Measurements from ENCODE around the gene CZIB. TPM values are rescaled to one million over a fixed set of nuclear protein-coding genes. Genes with fewer than 3 reads are reported as not detected.

CZIB gene
- total RNA-seq, 1 experiment from 2014 or later: 50.3 TPM

DNA sequence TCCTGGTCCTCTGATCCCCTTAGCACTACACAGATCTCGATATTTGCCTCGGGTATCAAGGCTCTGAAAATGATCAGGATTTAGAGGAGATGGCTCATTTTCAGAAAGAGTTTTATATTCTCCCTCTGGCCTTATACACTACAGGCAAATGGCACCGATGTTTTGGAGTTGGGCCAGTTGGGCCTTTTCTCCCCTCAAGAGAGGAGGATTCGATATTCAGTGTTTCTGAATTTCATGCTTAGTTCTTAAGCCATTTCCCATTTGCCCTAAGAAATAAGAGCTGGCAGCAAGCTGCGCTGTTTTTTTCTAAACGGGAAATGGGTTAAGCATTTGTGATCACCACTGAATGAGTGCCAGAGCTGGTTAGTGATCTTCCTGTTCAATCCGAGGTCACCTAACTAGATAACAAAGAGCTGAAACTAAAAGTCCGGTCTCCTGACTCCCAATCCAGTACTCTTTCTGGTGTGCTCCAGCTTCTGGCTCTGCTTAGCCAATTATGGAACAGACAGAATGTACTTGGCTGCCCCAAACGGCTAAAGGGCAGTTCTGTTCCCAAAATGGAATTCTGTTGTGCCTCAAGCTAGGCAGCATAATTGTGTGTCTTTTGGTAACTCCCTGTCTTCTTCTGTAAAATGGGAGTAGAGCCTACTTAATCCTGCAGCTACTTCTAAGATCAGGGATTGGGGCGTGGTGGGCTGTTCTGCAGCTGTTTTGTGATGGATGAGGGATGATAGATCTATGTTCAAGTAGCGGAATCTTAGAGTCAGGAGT is 25.0 kb downstream of the CZIB start:
- Histone ChIP-seq H3K27me3 (ENCODE audit: insufficient read depth, low read depth) (no peaks in the 10 kb centered on the region), H3F3A (ENCODE audit: insufficient read depth, low read depth) (peaks cover 7% of the 10 kb centered on the region; the same call in 1 of the 2 replicates), H3K36me3 (ENCODE audit: low read depth) (peaks cover 5% of the 10 kb centered on the region; the same call in 1 of the 2 replicates), H3K27ac (no peak overlapping the region), H3K9me3 (ENCODE audit: insufficient read depth, low read depth) (no peaks in the 10 kb centered on the region), H2AFZ (peak overlapping the region; percentile 82), H3K79me2 (ENCODE audit: low read depth) (peaks cover 25% of the 10 kb centered on the region), H3K4me3 (peak overlapping the region; percentile 74; the same call in 1 of the 2 replicates), H4K20me1 (ENCODE audit: insufficient read depth) (no peaks in the 10 kb centered on the region), H3K4me2 (peak overlapping the region; percentile 79), H3K9me2 (ENCODE audit: insufficient read depth) (no peaks in the 10 kb centered on the region), H3K4me1 (replicated peaks; ENCODE audit: insufficient read depth) (peaks cover 29% of the 10 kb centered on the region)
- DNase-seq: no peak
- CTCF ChIA-PET: interaction anchor here (1.5 kb wide), 1 partner anchor 9 kb away, joined by 6 read pairs; no protein-coding TSS in a partner anchor
- no TSS peak for BruUV-seq (replicated peaks)
- intact Hi-C loops (cut with micrococcal nuclease; ENCODE audit: unreplicated experiment): loop anchor here (1.0 to 5.0 kb wide), 2 partner anchors 25 to 793 kb away; partner anchors contain the start of genes CZIB, ORC1 and PRPF38A
- no peak for TF ChIP-seq EZH2 (IDR thresholded peaks at IDR 0.05; ENCODE audit: low read depth)
- TF ChIP-seq, protein P1, sequence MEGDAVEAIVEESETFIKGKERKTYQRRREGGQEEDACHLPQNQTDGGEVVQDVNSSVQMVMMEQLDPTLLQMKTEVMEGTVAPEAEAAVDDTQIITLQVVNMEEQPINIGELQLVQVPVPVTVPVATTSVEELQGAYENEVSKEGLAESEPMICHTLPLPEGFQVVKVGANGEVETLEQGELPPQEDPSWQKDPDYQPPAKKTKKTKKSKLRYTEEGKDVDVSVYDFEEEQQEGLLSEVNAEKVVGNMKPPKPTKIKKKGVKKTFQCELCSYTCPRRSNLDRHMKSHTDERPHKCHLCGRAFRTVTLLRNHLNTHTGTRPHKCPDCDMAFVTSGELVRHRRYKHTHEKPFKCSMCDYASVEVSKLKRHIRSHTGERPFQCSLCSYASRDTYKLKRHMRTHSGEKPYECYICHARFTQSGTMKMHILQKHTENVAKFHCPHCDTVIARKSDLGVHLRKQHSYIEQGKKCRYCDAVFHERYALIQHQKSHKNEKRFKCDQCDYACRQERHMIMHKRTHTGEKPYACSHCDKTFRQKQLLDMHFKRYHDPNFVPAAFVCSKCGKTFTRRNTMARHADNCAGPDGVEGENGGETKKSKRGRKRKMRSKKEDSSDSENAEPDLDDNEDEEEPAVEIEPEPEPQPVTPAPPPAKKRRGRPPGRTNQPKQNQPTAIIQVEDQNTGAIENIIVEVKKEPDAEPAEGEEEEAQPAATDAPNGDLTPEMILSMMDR (conservative IDR thresholded peaks at IDR 0.05): no peak
- POLR2A ChIA-PET (ENCODE audit: unreplicated experiment): interaction anchor here (0.7 kb wide), 1 partner anchor 1959 kb away, joined by 3 read pairs; no protein-coding TSS in a partner anchor

DNA sequence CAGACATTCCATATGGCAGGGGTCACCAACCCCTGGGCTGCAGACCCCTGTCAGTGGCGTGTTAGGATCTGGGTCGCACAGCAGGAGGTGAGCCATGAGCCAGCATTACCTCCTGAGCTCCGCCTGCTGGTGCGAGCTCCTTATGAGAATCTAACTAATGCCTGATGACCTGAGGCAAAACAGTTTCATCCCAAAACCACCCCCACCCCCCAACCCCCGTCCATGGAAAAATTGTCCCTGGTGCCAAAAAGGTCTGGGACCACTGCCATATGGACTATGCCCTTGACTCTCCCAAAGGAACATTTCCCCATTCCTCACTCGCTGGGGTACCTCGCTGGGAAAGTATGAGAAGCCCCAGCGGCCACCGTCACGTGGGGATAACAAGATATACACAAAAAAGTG is 30.2 kb downstream of the CZIB start:
- no peaks in the 10 kb centered on the region for H4K20me1 ChIP-seq (ENCODE audit: insufficient read depth)
- H3K27ac ChIP-seq: no peak overlapping the region
- ChIA-PET CTCF (no interaction called here), POLR2A (ENCODE audit: unreplicated experiment) (no interaction called here)
- H2AFZ ChIP-seq: no peak overlapping the region
- no peaks in the 10 kb centered on the region for H3K27me3 ChIP-seq (ENCODE audit: insufficient read depth, low read depth)
- H3K4me1 ChIP-seq (replicated peaks; ENCODE audit: insufficient read depth): peaks cover 4% of the 10 kb centered on the region
- H3F3A ChIP-seq (ENCODE audit: insufficient read depth, low read depth): no peaks in the 10 kb centered on the region
- BruUV-seq (replicated peaks): no TSS peak
- no peak overlapping the region for H3K4me2 ChIP-seq
- no peak overlapping the region for H3K4me3 ChIP-seq
- no peak for TF ChIP-seq EZH2 (IDR thresholded peaks at IDR 0.05; ENCODE audit: low read depth)
- TF ChIP-seq, protein P1 (conservative IDR thresholded peaks at IDR 0.05): no peak
- no peaks in the 10 kb centered on the region for H3K36me3 ChIP-seq (ENCODE audit: low read depth)
- DNase-seq: no peak
- no peaks in the 10 kb centered on the region for H3K9me3 ChIP-seq (ENCODE audit: insufficient read depth, low read depth)
- intact Hi-C loops (cut with micrococcal nuclease; ENCODE audit: unreplicated experiment): no loop called here
- no peaks in the 10 kb centered on the region for H3K79me2 ChIP-seq (ENCODE audit: low read depth)
- no peaks in the 10 kb centered on the region for H3K9me2 ChIP-seq (ENCODE audit: insufficient read depth)

GRCh38 chr1:53189061-53189460 is 31.4 kb downstream of the CZIB start:
- no peaks in the 10 kb centered on the region for H3K79me2 ChIP-seq (ENCODE audit: low read depth)
- no peaks in the 10 kb centered on the region for H3K27me3 ChIP-seq (ENCODE audit: insufficient read depth, low read depth)
- H3K4me1 ChIP-seq (replicated peaks; ENCODE audit: insufficient read depth): peaks cover 3% of the 10 kb centered on the region
- no peak overlapping the region for H3K27ac ChIP-seq
- no peak overlapping the region for H2AFZ ChIP-seq
- CTCF ChIA-PET: no interaction called here
- no peaks in the 10 kb centered on the region for H3F3A ChIP-seq (ENCODE audit: insufficient read depth, low read depth)
- no peaks in the 10 kb centered on the region for H3K9me2 ChIP-seq (ENCODE audit: insufficient read depth)
- no TSS peak for BruUV-seq (replicated peaks)
- no peak for DNase-seq
- TF ChIP-seq EZH2 (IDR thresholded peaks at IDR 0.05; ENCODE audit: low read depth): no peak
- TF ChIP-seq, protein P1 (conservative IDR thresholded peaks at IDR 0.05): no peak
- no peaks in the 10 kb centered on the region for H4K20me1 ChIP-seq (ENCODE audit: insufficient read depth)
- intact Hi-C loops (cut with micrococcal nuclease; ENCODE audit: unreplicated experiment): loop anchor here (10.0 kb wide), 1 partner anchor 344 kb away; the partner anchor contains the start of gene ZYG11A
- no peaks in the 10 kb centered on the region for H3K36me3 ChIP-seq (ENCODE audit: low read depth)
- H3K4me3 ChIP-seq: no peak overlapping the region
- no peak overlapping the region for H3K4me2 ChIP-seq
- POLR2A ChIA-PET (ENCODE audit: unreplicated experiment): no interaction called here
- H3K9me3 ChIP-seq (ENCODE audit: insufficient read depth, low read depth): no peaks in the 10 kb centered on the region

All from PC-9 (cell line).